DMS 273 (cell line): Measurements from ENCODE around the gene LMCD1.

ENCODE experiments used
- DNase-seq: peaks from one replicate; lab custom pipeline; 2025; ENCODE audit not compliant: unreplicated experiment; lab: John Stamatoyannopoulos, UW

Gene LMCD1

GRCh38 chr3:8501371-8502131, at the start of gene LMCD1:
LMCD1 (plus strand) TSS chr3:8501823; CDS start chr3:8501939, 116 bp downstream.
- peak; percentile 95 for DNase-seq

GRCh38 chr3:8452112-8452511, 49.5 kb upstream of the LMCD1 start:
- DNase-seq: no peak

GRCh38 chr3:8453153-8453552, 48.5 kb upstream of the LMCD1 start:
- no peak for DNase-seq

- no peak for DNase-seq
Observed at GRCh38 chr3:8455526-8456411, 45.9 kb upstream of the LMCD1 start.

- no peak for DNase-seq
Observed at GRCh38 chr3:8456412-8456811, 45.2 kb upstream of the LMCD1 start.

- DNase-seq: no peak
Observed at GRCh38 chr3:8457039-8457438, 44.6 kb upstream of the LMCD1 start.

GRCh38 chr3:8458238-8458661, 43.4 kb upstream of the LMCD1 start:
- no peak for DNase-seq

GRCh38 chr3:8458711-8459110, 42.9 kb upstream of the LMCD1 start:
- no peak for DNase-seq

GRCh38 chr3:8460050-8460708, 41.4 kb upstream of the LMCD1 start:
- DNase-seq: no peak

GRCh38 chr3:8460815-8461456, 40.7 kb upstream of the LMCD1 start:
- DNase-seq: no peak

GRCh38 chr3:8464668-8465067, 37.0 kb upstream of the LMCD1 start:
- DNase-seq: peak; percentile 30

GRCh38 chr3:8466526-8466925, 35.1 kb upstream of the LMCD1 start:
- no peak for DNase-seq

- no peak for DNase-seq
Observed at GRCh38 chr3:8470801-8471200, 30.8 kb upstream of the LMCD1 start.

GRCh38 chr3:8472549-8472948, 29.1 kb upstream of the LMCD1 start:
- no peak for DNase-seq

- no peak for DNase-seq
Observed at GRCh38 chr3:8473029-8473428, 28.6 kb upstream of the LMCD1 start.

GRCh38 chr3:8473990-8474389, 27.6 kb upstream of the LMCD1 start:
- no peak for DNase-seq

GRCh38 chr3:8474991-8475390, 26.6 kb upstream of the LMCD1 start:
- DNase-seq: no peak

- no peak for DNase-seq
Observed at GRCh38 chr3:8480699-8481098, 20.9 kb upstream of the LMCD1 start.

- DNase-seq: no peak
Observed at GRCh38 chr3:8481380-8481779, 20.2 kb upstream of the LMCD1 start.

GRCh38 chr3:8482263-8482662, 19.4 kb upstream of the LMCD1 start:
- no peak for DNase-seq
